GM12891 (cell line): ENCODE measurements around the gene CCDC178.

ENCODE experiments used
- DNase-seq: peaks from one replicate; pipeline ENCODE4 v3.0.0; 2011; ENCODE audit warnings: low spot score; ENCODE audit not compliant: insufficient read length
- FAIRE-seq: peaks from 2 replicates; lab custom pipeline; 2011; peaks lifted over from hg19 to GRCh38; lab: Jason Lieb, UNC
- PAX5 ChIP-seq: IDR thresholded peaks from 2 replicates; pipeline ENCODE4 v1.6.1; 2011; ENCODE audit warnings: low read length, moderate library complexity, mild to moderate bottlenecking; ENCODE audit not compliant: insufficient read depth, severe bottlenecking
- POLR2A ChIP-seq: IDR thresholded peaks from 2 replicates; pipeline ENCODE4 v1.6.1; 2011; ENCODE audit warnings: low read depth, low read length, control low read depth
- POLR2AphosphoS5 ChIP-seq: IDR thresholded peaks from 2 replicates; pipeline ENCODE4 v1.6.1; 2011; ENCODE audit warnings: low read depth, low read length, control low read depth
- POU2F2 ChIP-seq: IDR thresholded peaks from 2 replicates; pipeline ENCODE4 v1.6.1; 2011; ENCODE audit warnings: low read depth, mild to moderate bottlenecking, control low read depth, low read length, moderate library complexity
- SPI1 ChIP-seq: IDR thresholded peaks from 2 replicates; pipeline ENCODE4 v1.6.1; 2011; ENCODE audit warnings: low read depth, low read length, control low read depth
- TAF1 ChIP-seq: IDR thresholded peaks from 2 replicates; pipeline ENCODE4 v1.6.1; 2011; ENCODE audit warnings: low read depth, low read length, control low read depth

CCDC178 gene

GRCh38 chr18:33062834-33063364 lies 377.6 kb downstream of the CCDC178 start:
- DNase-seq: no peak
- no peak for FAIRE-seq
- TF ChIP-seq SPI1 (no peak), PAX5 (no peak), POU2F2 (no peak), TAF1 (no peak), POLR2AphosphoS5 (no peak), POLR2A (no peak)

- DNase-seq (no peak), FAIRE-seq (no peak)
- TF ChIP-seq SPI1 (no peak), POLR2A (no peak)
These were observed 387.6 kb downstream of the CCDC178 start for GRCh38 chr18:33052886-33053285.

- no peak for FAIRE-seq
- DNase-seq: no peak
- no peak for TF ChIP-seq SPI1
- TF ChIP-seq TAF1: no peak
These were observed 389.1 kb downstream of the CCDC178 start for GRCh38 chr18:33051407-33051806.

- FAIRE-seq (no peak), DNase-seq (no peak)
- TF ChIP-seq POLR2A: no peak
- TF ChIP-seq POLR2AphosphoS5: no peak
- TF ChIP-seq TAF1: no peak
- no peak for TF ChIP-seq POU2F2
- TF ChIP-seq PAX5: no peak
- TF ChIP-seq SPI1: no peak
These were observed 400.3 kb downstream of the CCDC178 start for GRCh38 chr18:33040213-33040612.

- DNase-seq (no peak), FAIRE-seq (no peak)
- TF ChIP-seq POLR2AphosphoS5 (no peak), PAX5 (no peak), TAF1 (no peak), POU2F2 (no peak), POLR2A (no peak), SPI1 (no peak)
These were observed 405.6 kb downstream of the CCDC178 start for GRCh38 chr18:33034945-33035344.

GRCh38 chr18:33034212-33034611 lies 406.3 kb downstream of the CCDC178 start:
- no peak for DNase-seq
- TF ChIP-seq POLR2A (no peak), POLR2AphosphoS5 (no peak), PAX5 (no peak), TAF1 (no peak), POU2F2 (no peak), SPI1 (no peak)
- no peak for FAIRE-seq

- TF ChIP-seq POLR2AphosphoS5 (no peak), PAX5 (no peak), POLR2A (no peak), POU2F2 (no peak), TAF1 (no peak), SPI1 (no peak)
- FAIRE-seq: no peak
These were observed 418.2 kb downstream of the CCDC178 start for GRCh38 chr18:33022370-33022769.

GRCh38 chr18:33020877-33021276 lies 419.6 kb downstream of the CCDC178 start:
- TF ChIP-seq POLR2A (no peak), POLR2AphosphoS5 (no peak), POU2F2 (no peak), TAF1 (no peak), SPI1 (no peak), PAX5 (no peak)
- FAIRE-seq (no peak), DNase-seq (no peak)

More at GRCh38 chr18:33022370-33022769, 418.2 kb downstream of the CCDC178 start:
- no peak for DNase-seq

- TF ChIP-seq POLR2AphosphoS5: no peak
- TF ChIP-seq SPI1: no peak
- no peak for TF ChIP-seq PAX5
- no peak for TF ChIP-seq TAF1
- TF ChIP-seq POU2F2: no peak
- TF ChIP-seq POLR2A: no peak
- FAIRE-seq (no peak), DNase-seq (no peak)
These were observed 426.3 kb downstream of the CCDC178 start for GRCh38 chr18:33014060-33014796.

GRCh38 chr18:33010149-33010548 lies 430.4 kb downstream of the CCDC178 start:
- no peak for TF ChIP-seq POLR2AphosphoS5
- no peak for TF ChIP-seq TAF1
- TF ChIP-seq SPI1: no peak
- TF ChIP-seq POU2F2: no peak
- DNase-seq (no peak), FAIRE-seq (no peak)
